Measurements from ENCODE around the gene WDR17. TPM values are rescaled to one million over a fixed set of nuclear protein-coding genes. Genes with fewer than 3 reads are reported as not detected.

WDR17 gene
- total RNA-seq, result 2.0 and 2.7 TPM in 2 replicates

GRCh38 chr4:176065435-176066291, at the start of gene WDR17:
Gene WDR17, plus strand, starts transcription at chr4:176065841. Its CDS starts 45,740 bp downstream, at chr4:176111581.

GRCh38 chr4:176195184-176195978, 129.7 kb downstream of the WDR17 start, which contains the start of gene SPATA4:
Gene SPATA4, minus strand, starts transcription at chr4:176195585. Its CDS starts 23 bp downstream, at chr4:176195562.

Other genes starting within 250 kb of the WDR17 start
- under 0.01 and 0.23 TPM in 2 replicates for gene SPATA4, start 129.7 kb downstream of the WDR17 start, total RNA-seq
- not detected in 2 replicates for gene ASB5, start 203.4 kb downstream of the WDR17 start, total RNA-seq

All from smooth muscle cell of the umbilical artery (primary cell).